COLO668 (cell line): ENCODE measurements around the gene TRMT10A.

Source experiments
- DNase-seq: peaks from one replicate; lab custom pipeline; 2025; ENCODE audit not compliant: unreplicated experiment; lab: John Stamatoyannopoulos, UW

TRMT10A gene

GRCh38 chr4:99563310-99564186 is at the start of gene TRMT10A:
TRMT10A (minus strand) TSS chr4:99564039; CDS start chr4:99559338, 4,701 bp downstream.
- peak; percentile 96 for DNase-seq

GRCh38 chr4:99612704-99613103 is 48.9 kb upstream of the TRMT10A start:
- DNase-seq: no peak

GRCh38 chr4:99612281-99612680 is 48.4 kb upstream of the TRMT10A start:
- no peak for DNase-seq

- DNase-seq: no peak
Observed at GRCh38 chr4:99610605-99611175, 46.9 kb upstream of the TRMT10A start.

- DNase-seq: no peak
Observed at GRCh38 chr4:99608417-99608816, 44.6 kb upstream of the TRMT10A start.

GRCh38 chr4:99606716-99607115 is 42.9 kb upstream of the TRMT10A start:
- DNase-seq: no peak

GRCh38 chr4:99594818-99595217 is 31.0 kb upstream of the TRMT10A start:
- DNase-seq: no peak

- DNase-seq: no peak
Observed at GRCh38 chr4:99593781-99594641, 30.2 kb upstream of the TRMT10A start.

- peak; percentile 33 for DNase-seq
Observed at GRCh38 chr4:99591757-99592156, 27.9 kb upstream of the TRMT10A start.

GRCh38 chr4:99587803-99588202 is 24.0 kb upstream of the TRMT10A start:
- no peak for DNase-seq

- DNase-seq: no peak
Observed at GRCh38 chr4:99587309-99587708, 23.5 kb upstream of the TRMT10A start.

- no peak for DNase-seq
Observed at GRCh38 chr4:99586797-99587196, 23.0 kb upstream of the TRMT10A start.

GRCh38 chr4:99586322-99586721 is 22.5 kb upstream of the TRMT10A start:
- DNase-seq: peak; percentile 14

- DNase-seq: no peak
Observed at GRCh38 chr4:99585516-99585915, 21.7 kb upstream of the TRMT10A start.

- no peak for DNase-seq
Observed at GRCh38 chr4:99578714-99579113, 14.9 kb upstream of the TRMT10A start.

- no peak for DNase-seq
Observed at GRCh38 chr4:99574530-99575324, 10.9 kb upstream of the TRMT10A start, which contains the start of gene MTTP. MTTP (plus strand) TSS chr4:99574824; CDS start chr4:99574910, 86 bp downstream.

GRCh38 chr4:99573735-99574368 is 10.0 kb upstream of the TRMT10A start:
- DNase-seq: no peak

- no peak for DNase-seq
Observed at GRCh38 chr4:99572527-99573240, 8.8 kb upstream of the TRMT10A start.

GRCh38 chr4:99571883-99572282 is 8.0 kb upstream of the TRMT10A start:
- no peak for DNase-seq
